Mesodermal cell (in vitro differentiated cells): ENCODE data around the gene CAPS2. TPM values are rescaled to one million over a fixed set of nuclear protein-coding genes. Genes with fewer than 3 reads are reported as not detected.
A peak's percentile ranks its signal among the peaks of the same experiment; 100 is the strongest.
"Not testable (repeated sequence)": the region's sequence is repeated elsewhere in the genome, so short reads cannot be mapped to it uniquely, and the experiment has no call there.

Experiments used
- H3K27ac ChIP-seq: 2 replicates; pipeline ENCODE4 v1.7.0; 2013; ENCODE audit warnings: mild to moderate bottlenecking, low read depth, low read length, moderate library complexity; ENCODE audit not compliant: severe bottlenecking
- H3K36me3 ChIP-seq: 2 replicates; pipeline ENCODE4 v1.7.1; 2013; ENCODE audit warnings: mild to moderate bottlenecking, low read length, moderate library complexity; ENCODE audit not compliant: control insufficient read depth, insufficient read depth
- H3K4me1 ChIP-seq: one replicate; pipeline ENCODE4 v1.7.1; 2013; ENCODE audit warnings: mild to moderate bottlenecking, low read length; ENCODE audit not compliant: insufficient read depth, control insufficient read depth, poor library complexity, severe bottlenecking
- H3K4me3 ChIP-seq: 2 replicates; pipeline ENCODE4 v1.7.0; 2013; ENCODE audit warnings: low read length, control low read depth, mild to moderate bottlenecking; ENCODE audit not compliant: insufficient read depth, poor library complexity, severe bottlenecking; ENCODE audit errors: extremely low read depth
- H3K9me3 ChIP-seq: 2 replicates; pipeline ENCODE4 v1.7.1; 2013; ENCODE audit warnings: mild to moderate bottlenecking, low read length, moderate library complexity; ENCODE audit not compliant: control insufficient read depth
- WGBS, 2 experiments: methylation state at CpG; one replicate each; pipeline ENCODE4 v1.1.5; 2013; ENCODE audit warnings: missing lambda C conversion rate in 2 of 2; ENCODE audit not compliant: insufficient coverage in 2 of 2; 5-methylcytosine and 5-hydroxymethylcytosine counted together
- polyA plus RNA-seq, 2 experiments: library from polyadenylated mRNA; stranded (reverse); fragments of 50-300 nt; gene quantifications; one replicate each; pipeline ENCODE4 v1.2.3, GENCODE V29; 2013

Gene CAPS2
- polyA plus RNA-seq (2013, experiment 1 of 2): 2.5 TPM
- 2.2 TPM for polyA plus RNA-seq (2013, experiment 2 of 2)

- Histone ChIP-seq H3K27ac (peak within 1 kb of the TSS; percentile 78), H3K4me3 (peak within 1 kb of the TSS; percentile 46), H3K36me3 (no peaks in the 10 kb centered on the region), H3K4me1 (no peaks in the 10 kb centered on the region), H3K9me3 (no peaks in the 10 kb centered on the region)
- WGBS, 2 experiments: 3 to 4% methylated on average over 18 to 34 of the region's 40 CpGs
Measured at GRCh38 chr12:75329918-75330826, at the start of gene CAPS2. TSS of gene CAPS2 (minus strand) at chr12:75330324. CDS start at chr12:75326498, 3,826 bp downstream.

GRCh38 chr12:75378354-75378753 lies 48.2 kb upstream of the CAPS2 start:
- Histone ChIP-seq H3K36me3 (no peaks in the 10 kb centered on the region), H3K4me3 (no peak overlapping the region), H3K27ac (no peak overlapping the region), H3K4me1 (no peaks in the 10 kb centered on the region), H3K9me3 (no peaks in the 10 kb centered on the region)
- WGBS, 2 experiments: 100% methylated on average over 1 of the region's 1 CpG; no CpG with 5 or more reads in 1 of the 2 experiments

GRCh38 chr12:75374971-75375370 lies 44.8 kb upstream of the CAPS2 start:
- H3K4me3 ChIP-seq: no peak overlapping the region
- no peaks in the 10 kb centered on the region for H3K4me1 ChIP-seq
- no peaks in the 10 kb centered on the region for H3K9me3 ChIP-seq
- no peak overlapping the region for H3K27ac ChIP-seq
- no peaks in the 10 kb centered on the region for H3K36me3 ChIP-seq
- 50 to 100% methylated on average over 1 of the region's 2 CpGs for WGBS, 2 experiments

- H3K4me3 ChIP-seq: no peak overlapping the region
- peak overlapping the region; percentile 47 for H3K27ac ChIP-seq
- no peaks in the 10 kb centered on the region for H3K36me3 ChIP-seq
- 75% methylated on average over 1 of the region's 1 CpG; no CpG with 5 or more reads in 1 of the 2 experiments for WGBS, 2 experiments
- peaks cover 8% of the 10 kb centered on the region for H3K4me1 ChIP-seq
- H3K9me3 ChIP-seq: no peaks in the 10 kb centered on the region
Measured at GRCh38 chr12:75366629-75367028, 36.5 kb upstream of the CAPS2 start.

GRCh38 chr12:75364919-75365318 lies 34.8 kb upstream of the CAPS2 start:
- H3K27ac ChIP-seq: no peak overlapping the region
- H3K4me1 ChIP-seq: peaks cover 8% of the 10 kb centered on the region
- no peaks in the 10 kb centered on the region for H3K36me3 ChIP-seq
- no peak overlapping the region for H3K4me3 ChIP-seq
- H3K9me3 ChIP-seq: no peaks in the 10 kb centered on the region

- H3K4me3 ChIP-seq: no peak overlapping the region
- 100% methylated on average over 1 of the region's 1 CpG; no CpG with 5 or more reads in 1 of the 2 experiments for WGBS, 2 experiments
- peaks cover 3% of the 10 kb centered on the region for H3K4me1 ChIP-seq
- no peak overlapping the region for H3K27ac ChIP-seq
- H3K36me3 ChIP-seq: no peaks in the 10 kb centered on the region
- H3K9me3 ChIP-seq: no peaks in the 10 kb centered on the region
Measured at GRCh38 chr12:75361408-75361807, 31.3 kb upstream of the CAPS2 start.

- no peak overlapping the region for H3K27ac ChIP-seq
- no peaks in the 10 kb centered on the region for H3K9me3 ChIP-seq
- H3K4me1 ChIP-seq: no peaks in the 10 kb centered on the region
- H3K4me3 ChIP-seq: no peak overlapping the region
- H3K36me3 ChIP-seq: no peaks in the 10 kb centered on the region
Measured at GRCh38 chr12:75360920-75361319, 30.8 kb upstream of the CAPS2 start.

- H3K27ac ChIP-seq: no peak overlapping the region
- no peak overlapping the region for H3K4me3 ChIP-seq
- H3K4me1 ChIP-seq: no peaks in the 10 kb centered on the region
- H3K9me3 ChIP-seq: no peaks in the 10 kb centered on the region
- no peaks in the 10 kb centered on the region for H3K36me3 ChIP-seq
Measured at GRCh38 chr12:75354011-75354410, 23.9 kb upstream of the CAPS2 start.

GRCh38 chr12:75350413-75350812 lies 20.3 kb upstream of the CAPS2 start:
- no peak overlapping the region for H3K27ac ChIP-seq
- H3K9me3 ChIP-seq: no peaks in the 10 kb centered on the region
- no peaks in the 10 kb centered on the region for H3K36me3 ChIP-seq
- WGBS, 2 experiments: 86 to 88% methylated on average over 1 of the region's 2 CpGs
- H3K4me3 ChIP-seq: no peak overlapping the region
- H3K4me1 ChIP-seq: no peaks in the 10 kb centered on the region

GRCh38 chr12:75349946-75350345 lies 19.8 kb upstream of the CAPS2 start:
- WGBS, 2 experiments: 82 to 91% methylated on average over 4 of the region's 4 CpGs
- Histone ChIP-seq H3K27ac (no peak overlapping the region), H3K4me1 (no peaks in the 10 kb centered on the region), H3K36me3 (no peaks in the 10 kb centered on the region), H3K4me3 (no peak overlapping the region), H3K9me3 (no peaks in the 10 kb centered on the region)

- H3K9me3 ChIP-seq, H3K4me1 ChIP-seq, H3K4me3 ChIP-seq, H3K36me3 ChIP-seq, H3K27ac ChIP-seq: not testable (repeated sequence)
- 70 to 100% methylated on average over 2 to 3 of the region's 6 CpGs for WGBS, 2 experiments
Measured at GRCh38 chr12:75346215-75346614, 16.1 kb upstream of the CAPS2 start.
